Heart left ventricle (tissue), 16 donors: ENCODE measurements around the gene MACC1. TPM values are rescaled to one million over a fixed set of nuclear protein-coding genes. Genes with fewer than 3 reads are reported as not detected.

Experiments used
- ATAC-seq, 4 donors: fragments of 200-7000 bp; cut with Tn5 transposase; one replicate each; pipeline ENCODE4 v1.9.1; 2020 to 2022; ENCODE audit warnings: moderate library complexity in 4 of 4, mild to moderate bottlenecking in 3 of 4, moderate number of reproducible peaks in 1 of 4
- DNase-seq, 5 donors: peaks; one replicate each; pipeline ENCODE4 v3.0.0-alpha.2; 2020
- H3K27ac ChIP-seq, 12 donors: fragments of 200-600 bp; sonication (generic) in 4 of 12; one replicate each; pipeline versions ENCODE4 v1.5.0 to v1.8.0; 2016 to 2022; ENCODE audit warnings: mild to moderate bottlenecking in 2 of 12
- H3K27me3 ChIP-seq, 9 donors: fragments of 200-600 bp; sonication (generic) in 2 of 9; one replicate each; pipeline versions ENCODE4 v1.5.1 to v1.8.0; 2016 to 2022; ENCODE audit warnings: mild to moderate bottlenecking in 3 of 9
- H3K36me3 ChIP-seq, 9 donors: fragments of 200-600 bp; sonication (generic) in 2 of 9; one replicate each; pipeline versions ENCODE4 v1.5.0 to v1.8.0; 2018 to 2022; ENCODE audit warnings: mild to moderate bottlenecking in 2 of 9
- H3K4me1 ChIP-seq, 12 donors: fragments of 200-600 bp; sonication (generic) in 4 of 12; one replicate each; pipeline versions ENCODE4 v1.5.0 to v1.8.0; 2016 to 2022; ENCODE audit warnings: mild to moderate bottlenecking in 3 of 12
- H3K4me3 ChIP-seq, 12 donors: fragments of 200-600 bp; sonication (generic) in 4 of 12; one replicate each; pipeline versions ENCODE4 v1.5.0 to v1.8.0; 2017 to 2022; ENCODE audit warnings: mild to moderate bottlenecking in 9 of 12, moderate library complexity in 4 of 12
- H3K9me3 ChIP-seq, 12 donors: fragments of 200-600 bp; sonication (generic) in 4 of 12; one replicate each; pipeline versions ENCODE4 v1.5.0 to v1.8.0; 2016 to 2022; ENCODE audit warnings: mild to moderate bottlenecking in 1 of 12
- CTCF ChIP-seq, 12 donors: fragments of 200-600 bp; sonication (generic) in 4 of 12; IDR thresholded peaks; one replicate each; pipeline versions ENCODE4 v1.5.0 to v1.8.0; 2018 to 2022; ENCODE audit warnings: antibody characterized with exemption in 12 of 12, mild to moderate bottlenecking in 5 of 12
- POLR2A ChIP-seq, 2 donors: fragments of 450-650 bp; IDR thresholded peaks; one replicate each; pipeline ENCODE4 v1.6.1; 2017; ENCODE audit warnings: antibody characterized with exemption in 2 of 2, mild to moderate bottlenecking in 2 of 2, moderate library complexity in 2 of 2
- WGBS, 4 donors: extraction: QIAGEN DNeasy Blood & Tissue Kit in 2 of 4; methylation state at CpG; one replicate each; pipeline versions ENCODE4 v1.1.5 to v1.1.7; 2013 to 2018; 5-methylcytosine and 5-hydroxymethylcytosine counted together
- intact Hi-C, 10 donors: fragments of 100-400 bp; cut with DNase I; formaldehyde crosslinking; loops; one replicate each; pipeline versions ENCODE4 v1.11.1 to v1.14.2; 2022
- polyA plus RNA-seq, 2 donors: library from polyadenylated mRNA; stranded (reverse); fragments of 200-250 nt; gene quantifications; one replicate each; pipeline ENCODE4 v1.2.3, GENCODE V29; 2013
- total RNA-seq, 9 donors: library from RNA; depleted of rRNA in 2 of 9; stranded (reverse); fragments of >200 nt in 2 of 9; fragmentation: NEBNext Ultra II Directional in 3 of 9; extraction: Animal tissue kit (Norgen Biotek cat#: 25700) in 3 of 9; gene quantifications; one replicate each; pipeline versions ENCODE4 v1.1.0 to v1.2.4, GENCODE V29; 2016 to 2023
- donor health status: ischemic (EF 13 %, LVEDD 7.1; RV severe dilation, severe dysfunction).
- donor health status: healthy with polysubstance abuse.
- donor health status: DM: no; HTN: yes; CAD: no.
- donor health status: DM: no; HTN: no; CAD: no.
- donor health status: ischemic (EF 25% LVEDD 6.9; RV normal size, moderate dysfunction).
- donor health status: ischemic (EF 25% LVEDD 5.7; RV mildly dilated, moderate dysfunction).
- donor health status: healthy.
- donor health status: DM: yes; HTN: yes; CAD: no.
- donor health status: ischemic (EF 35%, LVEDD 5.7; RV mildly dilated, moderate dysfunction).
- donor health status: nonischemic (EF 11% LVEDD 7.7; RV severe dilation, severe dysfunction).
- donor health status: DM: yes; HTN: yes; CAD: no.
- donor health status: PGD.
- donor health status: ischemic (EF 29% LVEDD 5.4; RV normal size, mild dysfunction).
- donor health status: nonischemic (EF 23%, LVEDD 6.1; RV moderate dilation, normal function).

The MACC1 gene
- total and polyA plus RNA-seq, 11 donors = under 0.01 to 1.3 (median 0.12) TPM; not detected in 4

DNA sequence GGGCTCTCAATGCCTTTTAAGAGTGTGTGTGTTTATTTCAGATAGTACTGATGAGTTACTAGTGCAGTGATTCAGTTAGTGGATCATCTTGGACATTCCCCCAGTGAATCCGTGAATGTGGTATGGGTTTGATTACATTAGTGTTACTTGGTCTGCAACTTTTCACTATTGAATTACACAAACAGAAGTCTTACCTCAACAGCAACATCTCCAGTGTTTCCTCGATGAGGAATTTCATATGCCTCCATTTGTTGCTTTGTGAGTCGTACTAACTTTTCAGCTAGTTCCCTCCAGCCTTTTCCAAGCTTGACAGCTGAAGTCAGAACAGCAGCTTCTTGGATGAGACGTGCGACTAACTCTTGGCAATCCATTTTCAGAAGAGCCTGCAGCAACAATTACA, 63.2 kb downstream of the MACC1 start:
- H3K4me3 ChIP-seq = no peak overlapping the region
- H3K4me1 ChIP-seq = no peaks in the 10 kb centered on the region
- intact Hi-C loops = loop anchor here in 1 of 10 donors (10.0 kb wide), 1 partner anchor 399 kb away; no protein-coding TSS in a partner anchor
- H3K9me3 ChIP-seq = no peaks in the 10 kb centered on the region
- no peaks in the 10 kb centered on the region for H3K36me3 ChIP-seq
- ATAC-seq = no peak
- 72 to 80% (median 79%) methylated on average over 5 of the region's 5 CpGs for WGBS, 4 donors
- TF ChIP-seq POLR2A (IDR thresholded peaks at IDR 0.05) = no peak
- TF ChIP-seq CTCF (IDR thresholded peaks at IDR 0.05) = no peak
- DNase-seq = no peak
- H3K27ac ChIP-seq = peak overlapping the region in 1 of 12 donors; percentile 39
- no peaks in the 10 kb centered on the region for H3K27me3 ChIP-seq

DNA sequence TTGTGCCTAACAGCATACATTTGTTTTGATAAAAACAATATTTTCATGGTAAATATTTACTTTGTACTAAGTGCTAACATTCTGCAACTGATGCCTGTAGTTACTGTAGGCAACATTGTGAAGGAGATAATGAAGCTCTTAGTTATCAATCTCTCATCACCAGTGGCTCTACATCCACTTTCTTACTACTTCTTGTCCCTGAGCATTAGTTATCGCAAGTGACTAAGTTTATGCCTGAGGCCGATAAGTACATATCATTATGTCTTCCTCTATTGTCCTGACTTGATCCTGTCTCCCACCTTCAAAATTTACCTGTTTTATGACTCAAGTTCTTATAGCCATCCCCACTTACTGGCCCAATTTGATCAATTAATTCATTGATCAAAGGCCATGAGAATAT, 63.6 kb downstream of the MACC1 start:
- 72 to 94% (median 92%) methylated on average over 2 of the region's 2 CpGs for WGBS, 4 donors
- Histone ChIP-seq H3K9me3 (no peaks in the 10 kb centered on the region), H3K4me1 (no peaks in the 10 kb centered on the region), H3K36me3 (no peaks in the 10 kb centered on the region), H3K4me3 (no peak overlapping the region), H3K27ac (peak overlapping the region in 1 of 12 donors; percentile 39), H3K27me3 (no peaks in the 10 kb centered on the region)
- DNase-seq (no peak), ATAC-seq (no peak)
- TF ChIP-seq POLR2A (IDR thresholded peaks at IDR 0.05) (no peak), CTCF (IDR thresholded peaks at IDR 0.05) (no peak)
- intact Hi-C loops = loop anchor here in 1 of 10 donors (10.0 kb wide), 1 partner anchor 399 kb away; no protein-coding TSS in a partner anchor

GRCh38 chr7:20152511-20152910, 64.7 kb downstream of the MACC1 start:
- Histone ChIP-seq H3K27ac (peak overlapping the region in 1 of 12 donors; percentile 39), H3K36me3 (no peaks in the 10 kb centered on the region), H3K27me3 (no peaks in the 10 kb centered on the region), H3K4me1 (no peaks in the 10 kb centered on the region), H3K4me3 (no peak overlapping the region), H3K9me3 (no peaks in the 10 kb centered on the region)
- ATAC-seq = no peak
- no peak for DNase-seq
- TF ChIP-seq POLR2A (IDR thresholded peaks at IDR 0.05) (no peak), CTCF (IDR thresholded peaks at IDR 0.05) (no peak)
- intact Hi-C loops = loop anchor here in 1 of 10 donors (10.0 kb wide), 1 partner anchor 398 kb away; no protein-coding TSS in a partner anchor

- H3K4me3 ChIP-seq = no peak overlapping the region
- no peaks in the 10 kb centered on the region for H3K9me3 ChIP-seq
- no peak for DNase-seq
- no peak for TF ChIP-seq POLR2A (IDR thresholded peaks at IDR 0.05)
- TF ChIP-seq CTCF (IDR thresholded peaks at IDR 0.05) = no peak
- no peak for ATAC-seq
- 52 to 60% (median 58%) methylated on average over 4 of the region's 4 CpGs for WGBS, 4 donors
- H3K27me3 ChIP-seq = no peaks in the 10 kb centered on the region
- H3K36me3 ChIP-seq = no peaks in the 10 kb centered on the region
- peaks cover 0 to 3% (median 0%) of the 10 kb centered on the region in 12 donors for H3K4me1 ChIP-seq
- H3K27ac ChIP-seq = peak overlapping the region in 1 of 12 donors; percentile 39
- intact Hi-C loops = loop anchor here in 1 of 10 donors (10.0 kb wide), 1 partner anchor 397 kb away; no protein-coding TSS in a partner anchor
Observed at GRCh38 chr7:20151708-20152456, 65.3 kb downstream of the MACC1 start.
